H9 (cell line): ENCODE results near the gene FSTL4. TPM values are rescaled to one million over a fixed set of nuclear protein-coding genes. Genes with fewer than 3 reads are reported as not detected.

ENCODE experiments used
- DNase-seq: peaks from one replicate; pipeline ENCODE4 v3.0.0-alpha.2; 2017
- H2AFZ ChIP-seq: one replicate; pipeline ENCODE4 v1.6.1; 2013; ENCODE audit warnings: mild to moderate bottlenecking, low read length, control low read depth, moderate library complexity
- H2AK5ac ChIP-seq: 2 replicates; pipeline ENCODE4 v1.6.1; 2013; ENCODE audit warnings: low read length, control low read depth, mixed read lengths; ENCODE audit not compliant: insufficient read length
- H2BK120ac ChIP-seq: one replicate; pipeline ENCODE4 v1.6.1; 2013; ENCODE audit warnings: low read depth, mild to moderate bottlenecking, low read length, control low read depth, inconsistent platforms; ENCODE audit not compliant: poor library complexity, severe bottlenecking
- H2BK12ac ChIP-seq: 2 replicates; pipeline ENCODE4 v1.6.1; 2013; ENCODE audit warnings: low read length, control low read depth, mixed read lengths, low read depth; ENCODE audit not compliant: insufficient read length
- H2BK15ac ChIP-seq: 2 replicates; pipeline ENCODE4 v1.6.1; 2013; ENCODE audit warnings: low read depth, low read length, control low read depth
- H2BK20ac ChIP-seq: one replicate; pipeline ENCODE4 v1.6.1; 2013; ENCODE audit warnings: low read depth, mild to moderate bottlenecking, low read length, control low read depth, inconsistent platforms; ENCODE audit not compliant: poor library complexity, severe bottlenecking
- H2BK5ac ChIP-seq: 2 replicates; pipeline ENCODE4 v1.6.1; 2013; ENCODE audit warnings: low read length, control low read depth, mixed read lengths; ENCODE audit not compliant: insufficient read length
- H3K14ac ChIP-seq: 2 replicates; pipeline ENCODE4 v1.6.1; 2013; ENCODE audit warnings: low read length, control low read depth; ENCODE audit not compliant: insufficient read depth
- H3K18ac ChIP-seq: 2 replicates; pipeline ENCODE4 v1.6.1; 2013; ENCODE audit warnings: low read depth, mild to moderate bottlenecking, mixed read lengths, low read length, control low read depth; ENCODE audit not compliant: insufficient read length
- H3K23ac ChIP-seq: 2 replicates; pipeline ENCODE4 v1.6.1; 2013; ENCODE audit warnings: low read length, control low read depth, mixed read lengths, low read depth; ENCODE audit not compliant: insufficient read length
- H3K23me2 ChIP-seq: 2 replicates; pipeline ENCODE4 v1.6.1; 2013; ENCODE audit warnings: low read depth, mild to moderate bottlenecking, mixed read lengths, low read length, control low read depth; ENCODE audit not compliant: insufficient read length, poor library complexity, severe bottlenecking
- H3K27ac ChIP-seq: 2 replicates; pipeline ENCODE4 v1.5.1; 2013; ENCODE audit warnings: low read length, control low read depth, mixed read lengths, low read depth; ENCODE audit not compliant: insufficient read length
- H3K27me3 ChIP-seq: 2 replicates; pipeline ENCODE4 v1.6.1; 2013; ENCODE audit warnings: low read length, control low read depth, inconsistent platforms; ENCODE audit not compliant: insufficient read depth
- H3K4ac ChIP-seq: 2 replicates; pipeline ENCODE4 v1.6.1; 2013; ENCODE audit warnings: low read depth, mild to moderate bottlenecking, control low read depth, inconsistent platforms, low read length, moderate library complexity
- H3K4me1 ChIP-seq: 2 replicates; pipeline ENCODE4 v1.6.1; 2013; ENCODE audit warnings: low read length, control low read depth, inconsistent platforms; ENCODE audit not compliant: insufficient read depth
- H3K4me2 ChIP-seq: 2 replicates; pipeline ENCODE4 v1.6.1; 2013; ENCODE audit warnings: low read length, control low read depth, mixed read lengths; ENCODE audit not compliant: insufficient read length, insufficient read depth
- H3K56ac ChIP-seq: 2 replicates; pipeline ENCODE4 v1.6.1; 2013; ENCODE audit warnings: low read depth, mild to moderate bottlenecking, mixed read lengths, low read length, control low read depth; ENCODE audit not compliant: insufficient read length
- H3K79me1 ChIP-seq: 2 replicates; pipeline ENCODE4 v1.6.1; 2013; ENCODE audit warnings: low read depth, mild to moderate bottlenecking, moderate library complexity, low read length, control low read depth, inconsistent platforms; ENCODE audit not compliant: insufficient read depth, poor library complexity, severe bottlenecking
- H3K79me2 ChIP-seq: 2 replicates; pipeline ENCODE4 v1.6.1; 2013; ENCODE audit warnings: low read length, control low read depth, inconsistent platforms; ENCODE audit not compliant: insufficient read depth
- H3K9ac ChIP-seq: 2 replicates; pipeline ENCODE4 v1.6.1; 2013; ENCODE audit warnings: low read length, control low read depth, mixed read lengths; ENCODE audit not compliant: insufficient read length; ENCODE audit errors: extremely low read depth
- H3K9me3 ChIP-seq: one replicate; pipeline ENCODE4 v1.6.1; 2013; ENCODE audit warnings: low read depth, low read length, inconsistent platforms; ENCODE audit not compliant: control insufficient read depth
- H3T11ph ChIP-seq: one replicate; pipeline ENCODE4 v1.6.1; 2013; ENCODE audit warnings: mild to moderate bottlenecking, low read length, control low read depth, inconsistent platforms
- H4K20me1 ChIP-seq: one replicate; pipeline ENCODE4 v1.6.1; 2013; ENCODE audit not compliant: control insufficient read depth, insufficient read length, insufficient read depth
- H4K5ac ChIP-seq: 2 replicates; pipeline ENCODE4 v1.6.1; 2013; ENCODE audit warnings: low read depth, mild to moderate bottlenecking, mixed read lengths, low read length, control low read depth; ENCODE audit not compliant: insufficient read length
- H4K8ac ChIP-seq: replicated peaks from 2 replicates; pipeline ENCODE4 v1.6.1; 2013; ENCODE audit warnings: low read length, control low read depth, mixed read lengths, low read depth; ENCODE audit not compliant: insufficient read length
- H4K91ac ChIP-seq: 2 replicates; pipeline ENCODE4 v1.6.1; 2013; ENCODE audit warnings: low read depth, mild to moderate bottlenecking, moderate library complexity, mixed read lengths, low read length, control low read depth; ENCODE audit not compliant: insufficient read length
- H3K27ac Mint-ChIP-seq, 3 experiments: 2 replicates in 2 of 3; 3 replicates in 1 of 3; pipeline ENCODE4 v1.8.0; 2020 to 2021; ENCODE audit warnings: mixed read lengths in 3 of 3, mild to moderate bottlenecking in 1 of 3, moderate library complexity in 1 of 3
- H3K27me3 Mint-ChIP-seq: 2 replicates; pipeline ENCODE4 v1.8.0; 2021; ENCODE audit warnings: low read depth, mild to moderate bottlenecking, moderate library complexity, mixed read lengths
- H3K36me3 Mint-ChIP-seq, 3 experiments: 2 replicates in 2 of 3; 3 replicates in 1 of 3; pipeline ENCODE4 v1.8.0; 2020 to 2021; ENCODE audit warnings: low read depth in 3 of 3, mixed read lengths in 3 of 3; ENCODE audit not compliant: insufficient read depth in 1 of 3
- H3K4me1 Mint-ChIP-seq, 2 experiments: 2 replicates each; pipeline ENCODE4 v1.8.0; 2020; ENCODE audit warnings: mixed read lengths in 2 of 2
- H3K4me3 Mint-ChIP-seq, 2 experiments: 2 replicates in 1 of 2; 3 replicates in 1 of 2; pipeline ENCODE4 v1.8.0; 2020 to 2021; ENCODE audit warnings: mild to moderate bottlenecking in 2 of 2, mixed read lengths in 2 of 2, moderate library complexity in 1 of 2
- H3K9me3 Mint-ChIP-seq, 2 experiments: 2 replicates in 1 of 2; 3 replicates in 1 of 2; pipeline ENCODE4 v1.8.0; 2020; ENCODE audit warnings: mild to moderate bottlenecking in 2 of 2, mixed read lengths in 2 of 2, moderate library complexity in 1 of 2
- CTCF ChIP-seq: fragments of 200-600 bp; sonication (generic); conservative IDR thresholded peaks from 3 replicates; pipeline ENCODE4 v1.8.0; 2021; ENCODE audit warnings: antibody characterized with exemption, mild to moderate bottlenecking
- WGBS: extraction: QIAGEN DNeasy Blood & Tissue Kit; methylation state at CpG from one replicate; pipeline ENCODE4 v1.1.7; 2013; ENCODE audit warnings: missing lambda C conversion rate, low lambda C conversion rate, mixed read lengths; ENCODE audit not compliant: insufficient read length; ENCODE audit errors: extremely low coverage; 5-methylcytosine and 5-hydroxymethylcytosine counted together
- total RNA-seq: library from RNA; stranded (reverse); gene quantifications from 2 replicates; pipeline ENCODE4 v1.2.1, GENCODE V29; 2021

The FSTL4 gene
- total RNA-seq, 1 experiment from 2014 or later = 5.7 TPM

- H3K27ac Mint-ChIP-seq = no peak overlapping the region
- no peak overlapping the region for H3K56ac ChIP-seq
Measured at GRCh38 chr5:133245191-133246052, 366.9 kb downstream of the FSTL4 start.

More at GRCh38 chr5:133245191-133246052, 366.9 kb downstream of the FSTL4 start:
- Histone ChIP-seq H2BK5ac (no peak overlapping the region), H3K4ac (no peak overlapping the region), H2BK120ac (no peak overlapping the region), H3K9ac (no peak overlapping the region), H4K5ac (no peak overlapping the region), H3K79me1 (no peaks in the 10 kb centered on the region), H3T11ph (no peak overlapping the region), H3K79me2 (no peaks in the 10 kb centered on the region), H2BK20ac (no peak overlapping the region), H3K4me1 (no peaks in the 10 kb centered on the region), H2AK5ac (no peak overlapping the region), H3K18ac (no peak overlapping the region), H2BK15ac (no peak overlapping the region), H4K8ac (no peak overlapping the region), H3K23ac (no peak overlapping the region), H2AFZ (no peak overlapping the region), H4K20me1 (no peaks in the 10 kb centered on the region), H3K23me2 (no peaks in the 10 kb centered on the region), H2BK12ac (no peak overlapping the region), H3K27ac (no peak overlapping the region), H3K4me2 (no peak overlapping the region), H3K14ac (no peak overlapping the region), H3K27me3 (no peaks in the 10 kb centered on the region), H3K9me3 (no peaks in the 10 kb centered on the region), H4K91ac (no peak overlapping the region)
- Mint-ChIP-seq H3K9me3 (peaks cover 0 to 5% of the 10 kb centered on the region in 2 experiments; a peak in 3 of 5 replicates), H3K4me3 (no peak overlapping the region), H3K27me3 (no peaks in the 10 kb centered on the region), H3K4me1 (no peaks in the 10 kb centered on the region), H3K36me3 (no peaks in the 10 kb centered on the region; a peak in 1 of 7 replicates)
- whole genome bisulfite sequencing = no CpG with 5 or more reads among the region's 11 CpGs
- no peak for DNase-seq
- no peak for TF ChIP-seq CTCF
